Neuron (in vitro differentiated cells): ENCODE measurements around the gene UBL4A.

ENCODE experiments used
- H2AFZ ChIP-seq: one replicate; pipeline ENCODE4 v1.6.1; 2013; ENCODE audit warnings: low read depth, mild to moderate bottlenecking, inconsistent platforms, low read length, moderate library complexity
- H3K27me3 ChIP-seq: one replicate; pipeline ENCODE4 v1.6.1; 2013; ENCODE audit warnings: low read length; ENCODE audit not compliant: insufficient read depth
- H3K36me3 ChIP-seq: one replicate; pipeline ENCODE4 v1.6.1; 2013; ENCODE audit warnings: low read length; ENCODE audit not compliant: insufficient read depth
- H3K4me1 ChIP-seq: one replicate; pipeline ENCODE4 v1.6.1; 2013; ENCODE audit warnings: low read length; ENCODE audit not compliant: insufficient read depth
- H3K4me3 ChIP-seq: 2 replicates; pipeline ENCODE4 v1.5.1; 2013; ENCODE audit warnings: mild to moderate bottlenecking, low read length, moderate library complexity
- H3K9me3 ChIP-seq: one replicate; pipeline ENCODE4 v1.6.1; 2013; ENCODE audit warnings: low read length

Gene UBL4A

GRCh38 chrX:154484255-154485149, 1.9 kb downstream of the UBL4A start:
- H3K27me3 ChIP-seq, result no peaks in the 10 kb centered on the region
- H2AFZ ChIP-seq, result no peak overlapping the region
- H3K36me3 ChIP-seq, result no peaks in the 10 kb centered on the region
- no peak overlapping the region for H3K4me3 ChIP-seq
- no peaks in the 10 kb centered on the region for H3K9me3 ChIP-seq
- H3K4me1 ChIP-seq, result peaks cover 2% of the 10 kb centered on the region

GRCh38 chrX:154483325-154483724, 3.1 kb downstream of the UBL4A start:
- Histone ChIP-seq H3K4me3 (no peak overlapping the region), H3K4me1 (no peaks in the 10 kb centered on the region), H3K36me3 (no peaks in the 10 kb centered on the region), H3K9me3 (no peaks in the 10 kb centered on the region), H3K27me3 (no peaks in the 10 kb centered on the region), H2AFZ (no peak overlapping the region)

- no peak overlapping the region for H3K4me3 ChIP-seq
- H3K9me3 ChIP-seq, result no peaks in the 10 kb centered on the region
- no peaks in the 10 kb centered on the region for H3K36me3 ChIP-seq
- H2AFZ ChIP-seq, result no peak overlapping the region
- H3K27me3 ChIP-seq, result no peaks in the 10 kb centered on the region
- H3K4me1 ChIP-seq, result peaks cover 5% of the 10 kb centered on the region
Measured at GRCh38 chrX:154482786-154483185, 3.6 kb downstream of the UBL4A start.

- H3K4me1 ChIP-seq, result peaks cover 6% of the 10 kb centered on the region
- H3K9me3 ChIP-seq, result no peaks in the 10 kb centered on the region
Measured at GRCh38 chrX:154481911-154482601, 4.4 kb downstream of the UBL4A start.

GRCh38 chrX:154481195-154481594, 5.2 kb downstream of the UBL4A start:
- H3K27me3 ChIP-seq, result no peaks in the 10 kb centered on the region
- H2AFZ ChIP-seq, result no peak overlapping the region
- no peak overlapping the region for H3K4me3 ChIP-seq
- H3K9me3 ChIP-seq, result no peaks in the 10 kb centered on the region
- peaks cover 6% of the 10 kb centered on the region for H3K4me1 ChIP-seq
- no peaks in the 10 kb centered on the region for H3K36me3 ChIP-seq

More at GRCh38 chrX:154481911-154482601, 4.4 kb downstream of the UBL4A start:
- Histone ChIP-seq H3K27me3 (no peaks in the 10 kb centered on the region), H3K36me3 (no peaks in the 10 kb centered on the region), H2AFZ (no peak overlapping the region), H3K4me3 (no peak overlapping the region)

GRCh38 chrX:154478728-154479622, 7.4 kb downstream of the UBL4A start, which contains the start of gene LAGE3:
Gene LAGE3, minus strand, starts transcription at chrX:154479281. Its CDS starts 366 bp downstream, at chrX:154478915.
- Histone ChIP-seq H2AFZ (peak within 1 kb of the TSS; percentile 4), H3K27me3 (no peaks in the 10 kb centered on the region), H3K4me1 (peaks cover 6% of the 10 kb centered on the region), H3K9me3 (no peaks in the 10 kb centered on the region), H3K36me3 (no peaks in the 10 kb centered on the region), H3K4me3 (peak within 1 kb of the TSS; percentile 43)

GRCh38 chrX:154477891-154478477, 8.4 kb downstream of the UBL4A start:
- Histone ChIP-seq H3K4me3 (peak overlapping the region; percentile 43), H3K9me3 (no peaks in the 10 kb centered on the region), H3K36me3 (peaks cover 1% of the 10 kb centered on the region), H3K4me1 (peaks cover 6% of the 10 kb centered on the region), H3K27me3 (no peaks in the 10 kb centered on the region), H2AFZ (no peak overlapping the region)

- Histone ChIP-seq H3K9me3 (no peaks in the 10 kb centered on the region), H2AFZ (no peak overlapping the region), H3K4me1 (peaks cover 6% of the 10 kb centered on the region), H3K36me3 (peaks cover 12% of the 10 kb centered on the region), H3K4me3 (no peak overlapping the region), H3K27me3 (no peaks in the 10 kb centered on the region)
Measured at GRCh38 chrX:154476821-154477220, 9.6 kb downstream of the UBL4A start.

GRCh38 chrX:154473683-154474082, 12.7 kb downstream of the UBL4A start:
- peaks cover 26% of the 10 kb centered on the region for H3K36me3 ChIP-seq

GRCh38 chrX:154472685-154473632, 13.5 kb downstream of the UBL4A start:
- Histone ChIP-seq H3K4me1 (peaks cover 3% of the 10 kb centered on the region), H3K36me3 (peaks cover 32% of the 10 kb centered on the region), H3K9me3 (no peaks in the 10 kb centered on the region), H3K4me3 (no peak overlapping the region), H2AFZ (no peak overlapping the region), H3K27me3 (no peaks in the 10 kb centered on the region)

More at GRCh38 chrX:154473683-154474082, 12.7 kb downstream of the UBL4A start:
- H3K4me1 ChIP-seq, result peaks cover 6% of the 10 kb centered on the region
- no peaks in the 10 kb centered on the region for H3K27me3 ChIP-seq
- H3K4me3 ChIP-seq, result no peak overlapping the region
- no peaks in the 10 kb centered on the region for H3K9me3 ChIP-seq
- no peak overlapping the region for H2AFZ ChIP-seq

GRCh38 chrX:154471839-154472684, 14.4 kb downstream of the UBL4A start:
- Histone ChIP-seq H3K9me3 (no peaks in the 10 kb centered on the region), H2AFZ (no peak overlapping the region), H3K36me3 (peaks cover 33% of the 10 kb centered on the region), H3K27me3 (no peaks in the 10 kb centered on the region), H3K4me3 (no peak overlapping the region), H3K4me1 (no peaks in the 10 kb centered on the region)
